WTC11 (cell line): ENCODE data around the gene TESK2. TPM values are rescaled to one million over a fixed set of nuclear protein-coding genes. Genes with fewer than 3 reads are reported as not detected.

Source experiments
- ATAC-seq: fragments of 200-7000 bp; cut with Tn5 transposase; 2 replicates; pipeline ENCODE4 v1.10.0; 2021; ENCODE audit warnings: mild to moderate bottlenecking, moderate library complexity
- CTCF ChIA-PET: fragments of 300-600 bp; sonication (Branson Sonifier 250); formaldehyde crosslinking; loops from one replicate; lab custom pipeline; 2021; ENCODE audit warnings: antibody characterized with exemption; lab: Charles Lee
- POLR2A ChIA-PET: fragments of 350-600 bp; sonication (Branson Sonifier 250); formaldehyde crosslinking; loops from one replicate; lab custom pipeline; 2021; ENCODE audit warnings: antibody characterized with exemption; lab: Charles Lee
- DNase-seq: peaks from one replicate; pipeline ENCODE4 v3.0.0; 2021; ENCODE audit warnings: low spot score
- H3K27ac Mint-ChIP-seq: 2 replicates; pipeline ENCODE4 v1.8.0; 2021; ENCODE audit warnings: mixed read lengths
- H3K27me3 Mint-ChIP-seq: 2 replicates; pipeline ENCODE4 v1.8.0; 2021; ENCODE audit warnings: low read depth, mild to moderate bottlenecking, moderate library complexity, mixed read lengths
- H3K36me3 Mint-ChIP-seq: 2 replicates; pipeline ENCODE4 v1.8.0; 2021; ENCODE audit warnings: mixed read lengths
- H3K4me1 Mint-ChIP-seq: 2 replicates; pipeline ENCODE4 v1.8.0; 2022; ENCODE audit warnings: mixed read lengths
- H3K4me3 Mint-ChIP-seq: 2 replicates; pipeline ENCODE4 v1.8.0; 2021; ENCODE audit warnings: mild to moderate bottlenecking, moderate library complexity, mixed read lengths
- H3K9me3 Mint-ChIP-seq: 2 replicates; pipeline ENCODE4 v1.8.0; 2021; ENCODE audit warnings: mixed read lengths
- AR ChIP-seq: fragments of 250-450 bp; sonication (Bioruptor Pico); IDR thresholded peaks from 2 replicates; pipeline ENCODE4 v1.9.0; 2021; ENCODE audit warnings: mild to moderate bottlenecking
- ATF1 ChIP-seq: sonication (generic); formaldehyde crosslinking; IDR thresholded peaks from 2 replicates; pipeline ENCODE4 v1.8.1; 2023; ENCODE audit warnings: mild to moderate bottlenecking, moderate library complexity, missing genetic modification reagents
- CREB1 ChIP-seq: sonication (generic); formaldehyde crosslinking; IDR thresholded peaks from 2 replicates; pipeline ENCODE4 v1.8.0; 2023; ENCODE audit warnings: mild to moderate bottlenecking, missing genetic modification reagents
- ETV6 ChIP-seq: sonication (generic); formaldehyde crosslinking; IDR thresholded peaks from 2 replicates; pipeline ENCODE4 v1.8.1; 2022; ENCODE audit warnings: mild to moderate bottlenecking, missing genetic modification reagents
- FOXK1 ChIP-seq: sonication (generic); formaldehyde crosslinking; IDR thresholded peaks from 2 replicates; pipeline ENCODE4 v1.8.0; 2022; ENCODE audit warnings: mild to moderate bottlenecking, moderate library complexity, missing genetic modification reagents
- HMGA2 ChIP-seq: fragments of 250-450 bp; sonication (Bioruptor Pico); IDR thresholded peaks from 2 replicates; pipeline ENCODE4 v1.4.0; 2021; ENCODE audit warnings: mild to moderate bottlenecking, moderate library complexity
- MYBL2 ChIP-seq: sonication (generic); formaldehyde crosslinking; IDR thresholded peaks from 2 replicates; pipeline ENCODE4 v1.8.1; 2023; ENCODE audit warnings: mild to moderate bottlenecking, moderate library complexity, missing genetic modification reagents
- NFYB ChIP-seq: sonication (generic); formaldehyde crosslinking; conservative IDR thresholded peaks from 2 replicates; pipeline ENCODE4 v1.8.0; 2022; ENCODE audit warnings: low read depth, missing genetic modification reagents
- NR1H2 ChIP-seq: sonication (generic); formaldehyde crosslinking; IDR thresholded peaks from 2 replicates; pipeline ENCODE4 v1.9.0; 2021; ENCODE audit warnings: mild to moderate bottlenecking, moderate library complexity, missing genetic modification reagents
- PREB ChIP-seq: sonication (generic); formaldehyde crosslinking; IDR thresholded peaks from 2 replicates; pipeline ENCODE4 v1.8.1; 2022; ENCODE audit warnings: mild to moderate bottlenecking, missing genetic modification reagents, moderate library complexity, borderline replicate concordance
- RORB ChIP-seq: fragments of 250-450 bp; sonication (Bioruptor Pico); IDR thresholded peaks from 2 replicates; pipeline ENCODE4 v1.9.0; 2021; ENCODE audit warnings: mild to moderate bottlenecking
- SOX15 ChIP-seq: fragments of 250-450 bp; sonication (Bioruptor Pico); IDR thresholded peaks from 2 replicates; pipeline ENCODE4 v1.9.0; 2021; ENCODE audit warnings: mild to moderate bottlenecking
- SP1 ChIP-seq: sonication (generic); formaldehyde crosslinking; conservative IDR thresholded peaks from 2 replicates; pipeline ENCODE4 v1.8.1; 2022; ENCODE audit warnings: missing genetic modification reagents
- TEAD4 ChIP-seq: sonication (generic); formaldehyde crosslinking; IDR thresholded peaks from 2 replicates; pipeline ENCODE4 v1.8.0; 2022; ENCODE audit warnings: mild to moderate bottlenecking, missing genetic modification reagents
- TP53 ChIP-seq: sonication (generic); formaldehyde crosslinking; IDR thresholded peaks from 2 replicates; pipeline ENCODE4 v1.8.1; 2023; ENCODE audit warnings: mild to moderate bottlenecking, missing genetic modification reagents
- USF1 ChIP-seq: sonication (generic); formaldehyde crosslinking; IDR thresholded peaks from 2 replicates; pipeline ENCODE4 v1.8.0; 2022; ENCODE audit warnings: mild to moderate bottlenecking, missing genetic modification reagents
- ZBTB43 ChIP-seq: sonication (generic); formaldehyde crosslinking; IDR thresholded peaks from 2 replicates; pipeline ENCODE4 v1.8.1; 2023; ENCODE audit warnings: mild to moderate bottlenecking, missing genetic modification reagents
- total RNA-seq: library from RNA; stranded (reverse); gene quantifications from 3 replicates; pipeline ENCODE4 v1.2.3, GENCODE V29; 2021
- TF ChIP-seq, protein P1 (sequence below): sonication (generic); formaldehyde crosslinking; IDR thresholded peaks from 2 replicates; pipeline ENCODE4 v1.8.0; 2022; ENCODE audit warnings: mild to moderate bottlenecking, missing genetic modification reagents
- TF ChIP-seq, protein P2 (sequence below): sonication (generic); formaldehyde crosslinking; IDR thresholded peaks from 2 replicates; pipeline ENCODE4 v1.8.1; 2022; ENCODE audit warnings: mild to moderate bottlenecking, moderate library complexity, missing genetic modification reagents
- TF ChIP-seq, protein P3 (sequence below): sonication (generic); formaldehyde crosslinking; IDR thresholded peaks from 2 replicates; pipeline ENCODE4 v1.8.1; 2022; ENCODE audit warnings: missing genetic modification reagents, borderline replicate concordance
- TF ChIP-seq, protein P4 (sequence below): fragments of 200-600 bp; IDR thresholded peaks from 2 replicates; pipeline ENCODE4 v1.8.0; 2022; ENCODE audit warnings: antibody characterized with exemption
- TF ChIP-seq, protein P5 (sequence below): sonication (generic); formaldehyde crosslinking; IDR thresholded peaks from 2 replicates; pipeline ENCODE4 v1.8.1; 2023; ENCODE audit warnings: mild to moderate bottlenecking, missing genetic modification reagents, moderate library complexity

Gene TESK2
- total RNA-seq, 1 experiment from 2014 or later: 13.3 TPM

- no peak for TF ChIP-seq ZBTB43 (CRISPR knock-in tag)
- TF ChIP-seq TEAD4: no peak
- TF ChIP-seq, protein P1, sequence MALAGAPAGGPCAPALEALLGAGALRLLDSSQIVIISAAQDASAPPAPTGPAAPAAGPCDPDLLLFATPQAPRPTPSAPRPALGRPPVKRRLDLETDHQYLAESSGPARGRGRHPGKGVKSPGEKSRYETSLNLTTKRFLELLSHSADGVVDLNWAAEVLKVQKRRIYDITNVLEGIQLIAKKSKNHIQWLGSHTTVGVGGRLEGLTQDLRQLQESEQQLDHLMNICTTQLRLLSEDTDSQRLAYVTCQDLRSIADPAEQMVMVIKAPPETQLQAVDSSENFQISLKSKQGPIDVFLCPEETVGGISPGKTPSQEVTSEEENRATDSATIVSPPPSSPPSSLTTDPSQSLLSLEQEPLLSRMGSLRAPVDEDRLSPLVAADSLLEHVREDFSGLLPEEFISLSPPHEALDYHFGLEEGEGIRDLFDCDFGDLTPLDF: no peak
- TF ChIP-seq FOXK1 (CRISPR knock-in tag): no peak
- TF ChIP-seq PREB (CRISPR knock-in tag): no peak
- no peak for TF ChIP-seq SOX15 (CRISPR knock-in tag)
- TF ChIP-seq, protein P2, sequence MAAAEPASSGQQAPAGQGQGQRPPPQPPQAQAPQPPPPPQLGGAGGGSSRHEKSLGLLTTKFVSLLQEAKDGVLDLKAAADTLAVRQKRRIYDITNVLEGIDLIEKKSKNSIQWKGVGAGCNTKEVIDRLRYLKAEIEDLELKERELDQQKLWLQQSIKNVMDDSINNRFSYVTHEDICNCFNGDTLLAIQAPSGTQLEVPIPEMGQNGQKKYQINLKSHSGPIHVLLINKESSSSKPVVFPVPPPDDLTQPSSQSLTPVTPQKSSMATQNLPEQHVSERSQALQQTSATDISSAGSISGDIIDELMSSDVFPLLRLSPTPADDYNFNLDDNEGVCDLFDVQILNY (CRISPR knock-in tag): no peak
- no peak for TF ChIP-seq SP1 (CRISPR knock-in tag)
These were observed 165.0 kb downstream of the TESK2 start (continued) for GRCh38 chr1:45325851-45326506.

GRCh38 chr1:45322486-45323040, 168.4 kb downstream of the TESK2 start:
- CTCF ChIA-PET: interaction anchor here (0.9 to 1.6 kb wide), 3 partner anchors 13 to 304 kb away, joined by 4 to 8 read pairs (median 4); no protein-coding TSS in a partner anchor
- no peaks in the 10 kb centered on the region; the same call in 1 of the 2 replicates for H3K27me3 Mint-ChIP-seq
- TF ChIP-seq, protein P3, sequence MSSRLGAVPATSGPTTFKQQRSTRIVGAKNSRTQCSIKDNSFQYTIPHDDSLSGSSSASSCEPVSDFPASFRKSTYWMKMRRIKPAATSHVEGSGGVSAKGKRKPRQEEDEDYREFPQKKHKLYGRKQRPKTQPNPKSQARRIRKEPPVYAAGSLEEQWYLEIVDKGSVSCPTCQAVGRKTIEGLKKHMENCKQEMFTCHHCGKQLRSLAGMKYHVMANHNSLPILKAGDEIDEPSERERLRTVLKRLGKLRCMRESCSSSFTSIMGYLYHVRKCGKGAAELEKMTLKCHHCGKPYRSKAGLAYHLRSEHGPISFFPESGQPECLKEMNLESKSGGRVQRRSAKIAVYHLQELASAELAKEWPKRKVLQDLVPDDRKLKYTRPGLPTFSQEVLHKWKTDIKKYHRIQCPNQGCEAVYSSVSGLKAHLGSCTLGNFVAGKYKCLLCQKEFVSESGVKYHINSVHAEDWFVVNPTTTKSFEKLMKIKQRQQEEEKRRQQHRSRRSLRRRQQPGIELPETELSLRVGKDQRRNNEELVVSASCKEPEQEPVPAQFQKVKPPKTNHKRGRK (CRISPR knock-in tag): no peak
- TF ChIP-seq NR1H2 (CRISPR knock-in tag) (no peak), HMGA2 (CRISPR knock-in tag) (no peak), MYBL2 (CRISPR knock-in tag) (no peak), ATF1 (CRISPR knock-in tag) (no peak), NFYB (CRISPR knock-in tag) (no peak), USF1 (CRISPR knock-in tag) (no peak), ETV6 (CRISPR knock-in tag) (no peak), CREB1 (CRISPR knock-in tag) (no peak), TP53 (CRISPR knock-in tag) (no peak), AR (CRISPR knock-in tag) (no peak), RORB (no peak)
- TF ChIP-seq, protein P4, sequence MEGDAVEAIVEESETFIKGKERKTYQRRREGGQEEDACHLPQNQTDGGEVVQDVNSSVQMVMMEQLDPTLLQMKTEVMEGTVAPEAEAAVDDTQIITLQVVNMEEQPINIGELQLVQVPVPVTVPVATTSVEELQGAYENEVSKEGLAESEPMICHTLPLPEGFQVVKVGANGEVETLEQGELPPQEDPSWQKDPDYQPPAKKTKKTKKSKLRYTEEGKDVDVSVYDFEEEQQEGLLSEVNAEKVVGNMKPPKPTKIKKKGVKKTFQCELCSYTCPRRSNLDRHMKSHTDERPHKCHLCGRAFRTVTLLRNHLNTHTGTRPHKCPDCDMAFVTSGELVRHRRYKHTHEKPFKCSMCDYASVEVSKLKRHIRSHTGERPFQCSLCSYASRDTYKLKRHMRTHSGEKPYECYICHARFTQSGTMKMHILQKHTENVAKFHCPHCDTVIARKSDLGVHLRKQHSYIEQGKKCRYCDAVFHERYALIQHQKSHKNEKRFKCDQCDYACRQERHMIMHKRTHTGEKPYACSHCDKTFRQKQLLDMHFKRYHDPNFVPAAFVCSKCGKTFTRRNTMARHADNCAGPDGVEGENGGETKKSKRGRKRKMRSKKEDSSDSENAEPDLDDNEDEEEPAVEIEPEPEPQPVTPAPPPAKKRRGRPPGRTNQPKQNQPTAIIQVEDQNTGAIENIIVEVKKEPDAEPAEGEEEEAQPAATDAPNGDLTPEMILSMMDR: no peak
- TF ChIP-seq, protein P5, sequence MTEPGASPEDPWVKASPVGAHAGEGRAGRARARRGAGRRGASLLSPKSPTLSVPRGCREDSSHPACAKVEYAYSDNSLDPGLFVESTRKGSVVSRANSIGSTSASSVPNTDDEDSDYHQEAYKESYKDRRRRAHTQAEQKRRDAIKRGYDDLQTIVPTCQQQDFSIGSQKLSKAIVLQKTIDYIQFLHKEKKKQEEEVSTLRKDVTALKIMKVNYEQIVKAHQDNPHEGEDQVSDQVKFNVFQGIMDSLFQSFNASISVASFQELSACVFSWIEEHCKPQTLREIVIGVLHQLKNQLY: no peak
- TF ChIP-seq, protein P2 (CRISPR knock-in tag): no peak
- peaks cover 9% of the 10 kb centered on the region for H3K9me3 Mint-ChIP-seq
- H3K27ac Mint-ChIP-seq: peak overlapping the region; percentile 82
- ATAC-seq: no peak
- POLR2A ChIA-PET: interaction anchor here (0.6 to 0.7 kb wide), 2 partner anchors 52 to 523 kb away, joined by 3 to 5 read pairs; partner anchors contain the start of gene PLK3
- H3K36me3 Mint-ChIP-seq: peaks cover 8% of the 10 kb centered on the region
- H3K4me1 Mint-ChIP-seq: peaks cover 34% of the 10 kb centered on the region
- H3K4me3 Mint-ChIP-seq: peak overlapping the region; percentile 22; the same call in 1 of the 2 replicates
- no peak for DNase-seq
